Stimulated activated CD4-positive, alpha-beta T cell treated with anti-CD3 and anti-CD28 coated beads, Interleukin-12 subunit alpha, Interleukin-12 subunit beta, amount 100 ng/mL, for 24 hours (primary cell): ENCODE measurements around the gene CDKL2.
A peak's percentile ranks its signal among the peaks of the same experiment; 100 is the strongest.

Experiments used
- DNase-seq, 2 experiments: peaks; one replicate each; pipeline ENCODE4 v3.0.0-alpha.2; 2020; ENCODE audit warnings: low read depth in 2 of 2

Gene CDKL2

DNA sequence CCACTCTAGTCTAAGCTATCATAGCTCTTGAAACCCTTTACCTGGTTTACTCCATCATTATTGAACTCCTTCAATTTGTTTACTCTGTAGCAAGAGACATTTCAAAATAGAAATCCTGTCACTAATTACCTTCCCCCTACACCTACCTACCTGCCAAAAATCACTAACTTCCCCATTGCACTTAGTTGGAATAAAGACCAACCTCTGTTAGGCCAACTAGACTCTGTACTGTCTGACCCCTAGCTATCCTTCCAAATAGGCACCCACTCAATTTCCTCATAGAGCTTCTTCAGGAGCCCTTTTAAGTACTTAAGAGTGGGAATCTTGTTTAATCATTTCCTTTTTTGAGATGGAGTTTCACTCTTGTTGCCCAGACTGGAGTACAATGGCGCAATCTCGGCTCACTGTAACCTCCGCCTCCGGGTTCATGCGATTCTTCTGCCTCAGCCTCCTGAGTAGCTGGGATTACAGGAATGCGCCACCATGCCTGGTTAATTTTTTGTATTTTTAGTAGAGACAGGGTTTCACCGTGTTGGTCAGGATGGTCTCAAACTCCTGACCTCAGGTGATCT lies 8.9 kb upstream of the CDKL2 start:
- no peak for DNase-seq

- DNase-seq = no peak
Measured at GRCh38 chr4:75637827-75638226, 7.5 kb upstream of the CDKL2 start.

- DNase-seq = no peak
Measured at GRCh38 chr4:75637176-75637575, 6.8 kb upstream of the CDKL2 start.

- no peak for DNase-seq
Measured at GRCh38 chr4:75634951-75635350, 4.6 kb upstream of the CDKL2 start.

DNA sequence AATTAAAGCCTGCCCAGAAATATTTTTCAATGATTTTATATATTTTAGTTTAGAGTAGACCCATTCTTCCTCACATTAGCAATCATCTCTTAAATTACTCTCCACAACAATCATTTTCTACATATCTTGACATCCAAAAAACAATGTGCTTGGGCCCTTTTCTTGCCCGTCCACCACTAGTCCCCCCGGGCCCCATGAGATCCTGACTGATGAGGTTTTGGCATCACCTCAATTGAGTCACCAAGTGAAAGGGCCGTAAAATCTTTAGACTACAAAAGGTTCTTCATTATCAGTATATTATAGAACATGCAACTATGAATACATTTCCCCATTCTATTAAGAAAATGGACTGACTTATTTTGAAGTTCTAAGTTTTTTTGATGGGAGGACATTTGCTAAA lies 4.0 kb upstream of the CDKL2 start:
- DNase-seq = no peak

- DNase-seq = no peak
Measured at GRCh38 chr4:75633846-75634245, 3.5 kb upstream of the CDKL2 start.

GRCh38 chr4:75630937-75631329 lies 605 bp upstream of the CDKL2 start:
- DNase-seq = no peak

GRCh38 chr4:75629239-75629638 lies 1.1 kb downstream of the CDKL2 start:
- DNase-seq = no peak

DNA sequence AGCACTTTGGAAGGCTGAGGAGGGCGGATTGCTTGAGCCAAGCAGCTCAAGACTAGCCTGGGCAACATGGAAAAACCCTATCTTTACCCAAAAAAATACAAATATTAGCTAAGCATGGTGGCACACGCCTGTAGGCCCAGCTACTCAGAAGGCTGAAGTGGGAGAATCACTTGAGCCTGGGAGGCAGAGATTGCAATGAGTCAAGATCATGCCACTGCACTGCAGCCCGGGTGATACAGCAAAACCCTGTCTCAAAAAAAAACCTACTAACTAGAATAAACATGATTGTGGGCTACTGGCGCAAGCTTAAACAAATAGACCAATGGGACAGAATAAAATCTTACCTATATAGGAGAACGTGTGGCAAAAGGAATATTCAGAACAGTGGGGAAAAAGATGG lies 7.3 kb downstream of the CDKL2 start:
- no peak for DNase-seq

DNA sequence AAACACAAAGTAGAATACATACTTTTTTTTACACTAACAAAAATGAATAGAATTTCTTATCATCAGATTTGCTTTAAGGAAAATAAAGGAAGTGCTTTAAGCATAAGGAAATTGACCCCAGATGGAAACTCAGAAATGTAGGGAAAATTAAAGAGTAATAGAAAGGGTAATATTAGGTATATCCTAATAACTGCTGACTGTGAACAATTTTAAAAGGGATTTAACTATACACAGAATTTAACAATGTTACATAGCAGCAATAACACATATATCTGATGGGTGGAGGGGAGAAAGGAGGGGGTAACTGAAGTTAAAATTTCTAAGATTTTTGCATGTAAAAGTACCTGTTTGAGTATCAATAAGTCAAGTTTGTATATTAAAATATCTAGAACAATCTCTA lies 8.6 kb downstream of the CDKL2 start:
- DNase-seq = no peak

GRCh38 chr4:75612306-75612705 lies 18.0 kb downstream of the CDKL2 start:
- DNase-seq = no peak

DNA sequence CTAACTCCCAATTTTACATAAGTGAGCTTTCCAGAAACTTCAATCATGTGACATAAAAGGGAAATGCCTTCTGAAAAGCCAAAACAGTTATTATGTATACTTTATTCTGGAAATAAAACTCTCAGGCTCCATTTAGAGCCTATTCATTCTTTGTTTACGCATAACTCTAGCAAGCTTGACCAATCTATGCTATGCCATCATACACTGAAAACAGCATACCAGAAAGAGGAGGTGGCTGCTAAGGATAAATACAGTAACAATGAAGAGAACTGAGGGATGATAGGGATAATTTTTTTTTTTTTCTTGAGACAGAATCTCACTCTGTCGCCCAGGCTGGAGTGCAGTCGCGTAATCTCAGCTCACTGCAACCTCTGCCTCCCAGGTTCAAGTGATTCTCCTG lies 24.4 kb downstream of the CDKL2 start:
- no peak for DNase-seq

DNA sequence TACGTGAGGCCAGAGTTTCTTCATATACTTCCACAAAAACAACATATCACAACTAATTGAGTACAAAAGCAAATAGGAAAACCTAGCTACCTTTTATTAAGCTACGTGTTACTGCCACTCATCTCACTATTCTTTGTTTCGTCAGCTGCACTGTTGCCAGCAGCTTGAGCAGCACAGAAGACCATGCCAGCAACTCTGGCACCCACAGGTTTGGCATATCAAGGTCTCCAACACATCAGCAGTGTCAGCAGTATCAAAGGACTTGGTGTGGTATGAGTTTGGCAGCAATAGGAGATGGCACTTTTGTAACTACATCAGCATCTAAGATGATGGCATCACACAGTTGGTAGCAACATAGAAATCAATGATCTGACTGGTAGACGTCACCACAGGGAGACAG lies 30.7 kb downstream of the CDKL2 start:
- no peak for DNase-seq

DNA sequence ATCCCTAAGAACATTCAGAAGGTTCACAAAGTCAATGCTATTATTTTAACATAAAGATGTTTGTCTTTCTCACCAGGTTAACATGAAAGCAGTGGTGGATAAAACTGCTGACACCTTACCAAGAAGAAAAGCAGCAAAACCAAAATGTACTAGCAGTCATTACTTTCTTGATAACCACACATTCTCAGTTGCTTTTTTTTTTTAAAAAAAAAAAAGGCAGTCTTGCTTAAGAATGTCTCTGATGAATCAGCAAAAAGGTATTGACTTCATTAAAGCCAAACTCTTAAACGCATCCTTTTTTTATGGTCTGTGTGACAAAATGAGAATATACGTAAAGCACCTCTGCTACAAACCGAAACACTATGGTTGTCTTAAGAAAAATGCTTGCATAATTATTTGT lies 31.9 kb downstream of the CDKL2 start:
- DNase-seq = no peak

GRCh38 chr4:75596061-75596460 lies 34.3 kb downstream of the CDKL2 start:
- DNase-seq = no peak

- DNase-seq = no peak
Measured at GRCh38 chr4:75593393-75593792, 36.9 kb downstream of the CDKL2 start.

DNA sequence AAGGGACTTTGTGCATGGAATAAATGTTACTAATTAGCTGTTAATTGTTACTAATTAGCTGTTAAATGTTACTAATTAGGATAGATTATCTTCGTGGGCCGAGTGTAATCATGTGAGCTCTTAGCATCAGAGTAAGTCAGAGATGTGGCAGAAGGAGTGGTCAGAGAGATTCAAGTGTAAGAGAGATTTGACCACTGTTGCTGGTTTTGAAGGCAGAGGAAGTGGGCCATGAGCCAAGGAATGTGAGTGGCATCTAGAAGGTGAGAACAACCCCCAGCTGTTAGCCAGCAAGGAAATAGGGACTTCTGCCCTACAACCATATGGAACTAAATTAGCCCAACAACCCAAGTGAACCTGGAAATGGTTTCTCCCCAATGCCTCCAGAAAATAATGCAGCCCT lies 46.3 kb downstream of the CDKL2 start:
- DNase-seq = no peak

DNA sequence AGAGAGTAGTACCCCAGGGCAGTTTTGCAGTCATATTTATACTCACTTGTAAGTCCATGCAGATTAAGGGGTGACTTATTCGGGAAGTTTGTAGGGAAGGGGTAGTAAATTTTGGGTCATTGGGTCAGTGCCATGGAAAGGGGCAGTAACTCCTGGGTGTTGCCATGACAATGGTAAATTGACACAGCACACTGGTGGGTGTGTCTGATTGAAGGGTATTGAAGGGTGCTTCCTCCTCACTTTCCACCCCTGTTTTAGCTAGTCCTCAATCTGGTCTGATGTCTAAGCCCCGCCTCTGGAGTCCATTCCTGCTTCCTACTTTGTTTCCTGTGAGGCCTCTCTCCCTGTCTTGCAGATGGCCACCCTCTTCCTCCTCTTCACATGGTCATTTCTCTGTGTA lies 62.6 kb downstream of the CDKL2 start:
- DNase-seq = no peak

DNA sequence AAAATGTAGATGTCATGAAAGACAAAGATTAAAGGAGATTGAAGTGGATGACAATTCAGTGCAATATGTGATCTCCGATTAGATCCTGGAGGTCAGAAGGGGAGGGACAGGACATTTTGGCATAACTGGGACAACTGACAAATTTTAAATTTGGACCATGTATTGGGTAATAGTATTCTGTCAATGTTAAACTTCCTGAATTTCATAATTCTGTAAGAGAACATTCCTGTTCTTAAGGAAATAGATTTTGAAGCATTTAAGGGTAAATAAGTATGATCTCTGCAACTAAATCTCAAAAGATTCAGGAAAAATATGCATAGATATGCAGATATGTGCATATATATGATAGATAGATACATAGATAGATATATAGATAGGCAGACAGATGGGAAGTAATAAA lies 63.4 kb downstream of the CDKL2 start:
- DNase-seq = no peak

DNA sequence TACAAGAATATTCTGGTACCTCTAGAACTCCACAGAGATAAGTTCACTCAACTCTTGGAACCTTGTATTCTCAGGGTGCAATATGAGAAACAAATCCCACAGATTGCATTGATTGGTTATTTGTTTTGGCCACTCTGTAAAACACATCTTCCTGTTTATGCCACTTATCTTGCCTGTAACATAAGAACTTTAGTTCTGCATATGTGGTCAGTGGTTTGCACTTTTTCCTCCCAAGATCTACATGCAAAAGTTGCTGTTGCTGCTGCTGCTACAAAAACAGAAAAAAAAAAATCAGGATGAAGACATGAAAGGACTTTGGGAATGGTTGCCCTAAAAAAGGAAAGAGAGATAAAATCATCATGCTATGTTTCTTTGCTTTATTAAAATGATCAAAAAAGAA lies 64.8 kb downstream of the CDKL2 start:
- no peak for DNase-seq

DNA sequence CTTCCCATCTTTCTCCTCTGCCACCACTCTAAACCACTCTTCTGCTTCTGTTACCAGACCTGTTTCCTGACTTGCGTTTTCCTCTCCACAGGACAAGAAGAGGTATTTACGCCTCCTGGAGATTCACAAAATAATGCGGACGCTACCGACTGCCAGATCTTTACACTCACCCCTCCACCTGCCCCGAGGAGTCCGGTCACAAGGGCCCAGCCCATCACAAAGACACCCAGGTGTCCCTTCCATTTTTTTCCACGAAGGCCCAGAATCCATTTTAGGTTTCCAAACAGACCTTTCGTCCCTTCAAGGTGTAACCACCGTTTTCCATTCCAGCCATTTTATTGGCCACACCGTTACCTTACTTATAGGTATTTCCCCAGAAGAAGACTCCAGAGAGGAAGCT lies 66.3 kb downstream of the CDKL2 start:
- no peak for DNase-seq

DNA sequence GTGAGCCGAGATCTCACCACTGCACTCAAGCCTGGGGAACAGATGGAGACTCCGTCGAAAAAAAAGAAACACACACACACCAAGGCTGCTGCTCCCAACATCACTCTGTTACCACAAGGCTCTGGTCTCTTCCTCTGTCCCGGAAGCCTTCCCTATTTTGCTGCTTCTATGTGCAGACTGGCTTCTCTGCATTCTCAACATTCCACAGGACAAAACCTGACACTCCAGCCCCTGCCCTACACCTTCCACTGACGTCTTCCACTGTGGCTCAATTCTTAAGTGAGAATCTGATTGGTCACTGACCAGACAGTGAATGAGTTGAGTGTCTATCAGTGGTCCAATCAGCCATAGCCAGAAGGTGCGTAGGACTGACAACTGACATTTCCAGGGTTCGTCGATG lies 68.5 kb downstream of the CDKL2 start:
- no peak for DNase-seq

DNA sequence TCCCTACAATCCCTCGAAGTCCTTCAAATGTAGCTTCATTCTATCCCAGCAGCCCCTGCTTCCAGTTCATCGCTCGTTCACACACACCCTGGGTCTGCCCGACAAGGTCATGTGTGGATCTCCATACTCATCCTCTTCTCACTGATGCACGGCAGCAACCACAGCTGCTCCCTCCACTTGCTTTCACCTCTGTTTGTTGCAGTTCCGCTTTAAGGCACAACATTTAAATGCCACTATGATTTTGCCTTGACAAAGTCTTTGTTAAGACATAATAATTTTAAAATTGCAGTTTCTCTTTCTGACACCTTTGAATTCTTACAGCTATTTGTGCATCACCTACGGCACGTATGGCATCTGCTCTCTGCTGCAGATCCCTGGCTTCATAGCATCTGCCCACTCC lies 72.6 kb downstream of the CDKL2 start:
- no peak for DNase-seq

- DNase-seq = peak in 1 of 2 experiments; percentile 3
Measured at GRCh38 chr4:75555294-75556164, 74.8 kb downstream of the CDKL2 start, which contains the start of gene ODAPH. Gene ODAPH, plus strand, starts transcription at chr4:75556066. Its CDS starts 17 bp downstream, at chr4:75556083.
